ENCODE measurements around the gene KRTAP5-2.

KRTAP5-2 gene

GRCh38 chr11:1628506-1629325 lies 30.6 kb upstream of the KRTAP5-2 start:
- in situ Hi-C loops (cut with MboI; ENCODE audit: low sequenced_read_pairs, unreplicated experiment) = no loop called here
- peak; percentile 90 for DNase-seq (ENCODE audit: low spot score)
- TF ChIP-seq CTCF (IDR thresholded peaks at IDR 0.05; ENCODE audit: borderline replicate concordance, control extremely low read depth, extremely low read depth, insufficient read depth, missing control alignments) = peak; percentile 86

DNA sequence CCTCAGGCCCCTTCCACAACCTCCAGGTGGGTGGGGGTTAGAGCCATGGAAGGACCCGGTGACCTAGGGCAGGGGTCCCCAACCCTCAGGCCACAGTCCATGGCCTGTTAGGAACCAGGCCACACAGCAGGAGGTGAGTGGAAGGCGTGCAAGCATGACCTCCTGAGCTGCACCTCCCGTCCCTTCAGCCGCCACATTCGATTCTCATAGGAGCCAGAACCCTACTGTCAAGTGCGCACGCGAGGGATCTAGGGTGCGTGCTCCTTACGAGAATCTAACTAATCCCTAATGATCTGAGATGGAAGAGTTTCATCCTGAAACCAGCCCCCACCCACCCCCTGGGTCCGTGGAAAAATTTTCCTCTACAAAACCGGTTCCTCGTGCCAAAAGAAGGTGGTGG lies 27.4 kb upstream of the KRTAP5-2 start:
- in situ Hi-C loops (cut with MboI; ENCODE audit: low sequenced_read_pairs, unreplicated experiment) = no loop called here
- DNase-seq (ENCODE audit: low spot score) = no peak
- no peak for TF ChIP-seq CTCF (IDR thresholded peaks at IDR 0.05; ENCODE audit: borderline replicate concordance, control extremely low read depth, extremely low read depth, insufficient read depth, missing control alignments)

DNA sequence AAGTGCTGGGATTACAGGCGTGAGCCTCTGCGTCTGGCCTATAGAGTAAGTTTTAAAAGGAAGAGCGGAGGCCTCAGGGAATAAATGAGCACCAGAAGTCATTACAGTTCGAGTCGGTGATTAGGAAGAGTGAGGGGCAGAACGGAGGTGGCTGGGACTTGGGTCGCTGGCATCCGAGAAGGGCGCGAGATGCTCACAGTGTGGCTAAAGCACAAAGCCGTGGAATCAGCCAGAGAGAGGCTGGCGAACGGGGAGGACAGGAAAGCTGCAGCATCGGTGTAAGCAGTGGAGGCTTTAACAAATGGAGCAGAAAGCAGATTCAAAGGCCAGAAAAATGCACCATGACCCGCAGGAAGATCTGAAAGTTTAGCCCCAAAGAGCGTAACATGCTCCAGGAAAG lies 26.5 kb upstream of the KRTAP5-2 start:
- no peak for TF ChIP-seq CTCF (IDR thresholded peaks at IDR 0.05; ENCODE audit: borderline replicate concordance, control extremely low read depth, extremely low read depth, insufficient read depth, missing control alignments)
- no peak for DNase-seq (ENCODE audit: low spot score)
- in situ Hi-C loops (cut with MboI; ENCODE audit: low sequenced_read_pairs, unreplicated experiment) = no loop called here

- in situ Hi-C loops (cut with MboI; ENCODE audit: low sequenced_read_pairs, unreplicated experiment) = no loop called here
- TF ChIP-seq CTCF (IDR thresholded peaks at IDR 0.05; ENCODE audit: borderline replicate concordance, control extremely low read depth, extremely low read depth, insufficient read depth, missing control alignments) = no peak
- no peak for DNase-seq (ENCODE audit: low spot score)
Observed at GRCh38 chr11:1623716-1624115, 25.6 kb upstream of the KRTAP5-2 start.

- in situ Hi-C loops (cut with MboI; ENCODE audit: low sequenced_read_pairs, unreplicated experiment) = no loop called here
- DNase-seq (ENCODE audit: low spot score) = no peak
- TF ChIP-seq CTCF (IDR thresholded peaks at IDR 0.05; ENCODE audit: borderline replicate concordance, control extremely low read depth, extremely low read depth, insufficient read depth, missing control alignments) = no peak
Observed at GRCh38 chr11:1622086-1622485, 24.0 kb upstream of the KRTAP5-2 start, which contains the start of gene KRTAP5-4. TSS of gene KRTAP5-4 (minus strand) at chr11:1622138. CDS start at chr11:1622093, 45 bp downstream.

GRCh38 chr11:1619449-1619848 lies 21.4 kb upstream of the KRTAP5-2 start:
- DNase-seq (ENCODE audit: low spot score) = no peak
- in situ Hi-C loops (cut with MboI; ENCODE audit: low sequenced_read_pairs, unreplicated experiment) = no loop called here
- TF ChIP-seq CTCF (IDR thresholded peaks at IDR 0.05; ENCODE audit: borderline replicate concordance, control extremely low read depth, extremely low read depth, insufficient read depth, missing control alignments) = no peak
